SKM-1 (cell line): ENCODE data around the gene TNP2.

Source experiments
- DNase-seq: peaks from one replicate; lab custom pipeline; 2025; ENCODE audit not compliant: unreplicated experiment; lab: John Stamatoyannopoulos, UW

The TNP2 gene

GRCh38 chr16:11268921-11269375 is at the start of gene TNP2:
Gene TNP2 (minus strand): TSS chr16:11269325. CDS start chr16:11269262, 63 bp downstream.
- no peak for DNase-seq

- DNase-seq = no peak
These were observed 49.7 kb upstream of the TNP2 start for GRCh38 chr16:11318817-11319216.

- DNase-seq = no peak
These were observed 47.3 kb upstream of the TNP2 start for GRCh38 chr16:11316331-11317015.

- DNase-seq = no peak
These were observed 46.4 kb upstream of the TNP2 start for GRCh38 chr16:11315510-11315909.

GRCh38 chr16:11314309-11314894 is 45.3 kb upstream of the TNP2 start:
- DNase-seq = no peak

- no peak for DNase-seq
These were observed 44.6 kb upstream of the TNP2 start for GRCh38 chr16:11313493-11314308.

GRCh38 chr16:11312718-11313492 is 43.8 kb upstream of the TNP2 start:
- DNase-seq = no peak

- peak; percentile 58 for DNase-seq
These were observed 42.0 kb upstream of the TNP2 start for GRCh38 chr16:11310997-11311561.

DNA sequence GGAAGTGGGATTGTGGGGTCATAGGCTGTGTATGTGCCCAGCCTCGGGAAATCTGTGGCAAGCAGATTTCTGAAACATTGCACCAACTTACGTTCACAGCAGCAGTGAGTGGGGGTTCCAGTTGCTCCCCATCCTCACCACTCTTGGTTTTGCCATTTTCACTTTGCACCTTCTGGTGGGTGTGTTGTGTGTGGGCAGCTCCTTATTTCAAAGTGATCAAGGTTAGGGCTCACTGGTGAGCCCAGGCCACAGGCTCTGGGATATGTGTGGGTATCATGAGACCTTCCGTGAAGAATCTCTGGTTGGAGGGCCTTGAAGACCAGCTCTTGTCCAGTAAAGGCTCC is 41.5 kb upstream of the TNP2 start:
- no peak for DNase-seq

- no peak for DNase-seq
These were observed 40.9 kb upstream of the TNP2 start for GRCh38 chr16:11309895-11310633.

DNA sequence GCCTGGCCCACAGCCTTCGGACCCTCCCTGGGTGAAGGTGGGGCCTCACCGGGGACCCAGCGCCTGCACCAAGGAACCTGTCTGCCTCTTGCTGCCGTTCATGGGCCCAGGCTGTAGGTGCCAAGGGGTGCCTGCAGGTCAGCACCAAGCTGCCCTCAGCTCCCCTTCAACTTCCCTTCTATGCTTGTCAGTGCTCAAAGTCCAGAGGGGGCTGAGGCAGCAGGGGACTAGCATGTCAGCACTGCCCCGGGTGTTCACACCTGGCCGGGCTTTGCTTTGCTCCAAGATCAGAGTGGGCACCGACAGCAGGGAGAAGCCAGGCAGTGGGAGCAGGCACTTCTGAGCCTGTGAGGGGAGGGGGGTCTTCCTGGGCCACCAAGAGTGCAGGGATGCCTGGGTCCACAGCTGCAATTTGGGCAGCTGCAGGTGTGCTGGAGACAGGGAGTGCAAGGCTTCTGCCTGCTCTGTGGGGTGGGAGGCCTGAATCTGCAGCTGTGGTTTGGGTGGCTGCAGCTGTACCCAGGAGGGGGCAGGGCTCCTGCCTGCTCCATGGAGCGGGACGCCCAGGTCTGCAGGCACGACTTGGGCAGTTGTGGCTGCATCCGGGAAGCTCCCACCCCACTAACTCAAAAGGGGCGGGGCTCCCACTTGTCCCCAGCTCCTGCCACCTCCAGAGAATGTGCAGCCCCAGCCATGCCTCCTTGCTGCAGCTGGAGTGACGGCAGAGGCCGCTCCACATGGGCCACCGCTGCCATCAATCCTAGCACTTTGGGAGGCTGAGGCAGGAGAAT is 39.6 kb upstream of the TNP2 start:
- no peak for DNase-seq

DNA sequence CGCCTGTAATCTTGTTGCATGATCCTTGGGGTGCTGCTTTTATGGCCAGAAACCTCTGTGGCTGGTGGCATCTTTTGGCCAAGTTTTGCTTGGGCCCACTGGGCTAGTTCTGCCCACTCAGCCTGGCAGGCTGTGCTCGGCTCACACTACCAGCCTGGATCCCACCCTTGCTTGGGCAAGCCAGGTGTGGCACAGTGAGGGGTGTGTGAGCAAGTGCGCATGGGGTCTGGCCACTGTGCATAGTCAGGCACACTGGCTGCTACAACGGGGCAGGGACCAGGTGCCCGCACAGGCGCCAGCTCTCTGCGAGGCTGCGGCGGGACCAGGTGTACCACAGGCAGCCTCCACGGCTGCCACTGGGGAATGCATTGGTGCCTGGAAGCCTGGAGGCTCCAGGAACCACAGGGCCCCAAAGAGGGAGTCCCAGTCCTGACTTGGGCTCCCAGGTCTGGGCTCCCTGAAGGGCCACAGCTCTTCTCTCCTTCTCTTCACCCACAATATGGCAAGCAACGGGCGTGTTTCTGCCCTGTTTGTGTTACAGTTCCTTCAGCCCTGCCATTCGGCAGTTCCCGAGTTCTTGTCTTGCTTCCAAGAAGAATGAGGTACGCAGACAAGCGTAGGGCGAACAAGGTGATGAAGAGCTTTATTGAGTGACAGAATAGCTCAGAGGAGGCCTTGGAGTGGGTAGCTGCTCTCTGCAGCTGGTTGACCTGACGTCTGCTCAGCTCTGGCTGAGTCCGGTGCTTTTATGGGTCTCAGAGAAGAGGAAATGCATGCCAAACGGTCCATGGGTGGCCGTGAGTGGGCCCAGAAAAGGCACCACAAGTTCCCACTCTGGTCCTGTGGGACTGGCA is 38.7 kb upstream of the TNP2 start:
- DNase-seq = no peak

DNA sequence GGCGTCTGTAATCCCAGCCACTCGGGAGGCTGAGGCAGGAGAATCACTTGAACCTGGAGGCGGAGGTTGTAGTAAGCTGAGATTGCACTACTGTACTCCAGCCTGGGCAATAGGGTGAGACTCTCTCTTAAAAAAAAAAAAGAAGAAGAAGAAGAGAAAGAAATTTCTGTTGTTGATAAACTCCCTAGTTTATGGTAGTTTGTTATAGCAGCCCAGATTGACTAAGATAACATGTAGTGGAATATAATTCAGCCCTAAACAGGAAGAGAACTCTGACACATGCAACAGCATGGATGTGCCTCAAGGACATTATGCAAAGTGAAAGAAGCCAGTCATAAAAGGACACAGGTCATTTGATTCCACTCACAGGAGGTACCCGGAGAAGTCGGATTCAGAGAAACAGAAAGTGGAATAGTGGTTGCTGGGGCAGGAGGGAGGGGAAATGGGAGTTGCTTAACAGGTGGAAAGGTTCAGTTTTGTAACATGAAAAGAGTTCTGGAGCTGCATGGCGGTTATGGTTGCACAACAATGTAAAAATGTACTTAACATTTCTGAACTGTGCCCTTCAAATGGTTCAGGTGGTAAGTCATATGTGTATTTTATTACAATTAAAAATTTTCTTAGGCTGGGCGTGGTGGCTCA is 38.0 kb upstream of the TNP2 start:
- DNase-seq = peak; percentile 99

DNA sequence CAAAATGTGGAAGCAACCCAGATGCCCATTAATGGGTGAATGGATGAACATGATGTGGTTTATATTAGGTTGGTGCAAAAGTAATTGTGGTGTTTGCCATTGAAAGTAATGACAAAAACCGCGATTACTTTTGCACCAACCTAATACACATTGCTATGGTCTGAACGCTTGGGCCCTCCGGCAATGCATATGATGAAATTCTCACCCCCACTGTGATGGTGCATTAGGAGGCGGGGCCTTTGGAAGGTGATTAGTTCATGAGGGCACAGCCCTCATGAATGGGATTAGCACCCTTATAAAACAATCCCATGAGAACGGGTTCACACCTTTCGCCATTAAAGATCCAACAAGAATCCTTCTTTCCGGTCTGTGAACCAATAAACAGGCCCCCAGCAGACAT is 37.3 kb upstream of the TNP2 start:
- no peak for DNase-seq

GRCh38 chr16:11303405-11304138 is 34.4 kb upstream of the TNP2 start:
- no peak for DNase-seq

GRCh38 chr16:11302977-11303376 is 33.9 kb upstream of the TNP2 start:
- no peak for DNase-seq
